ENCODE measurements around the gene C19orf12. TPM values are rescaled to one million over a fixed set of nuclear protein-coding genes. Genes with fewer than 3 reads are reported as not detected.

The C19orf12 gene
- total RNA-seq, 1 donor from 2014 or later, result 45.8 TPM

DNA sequence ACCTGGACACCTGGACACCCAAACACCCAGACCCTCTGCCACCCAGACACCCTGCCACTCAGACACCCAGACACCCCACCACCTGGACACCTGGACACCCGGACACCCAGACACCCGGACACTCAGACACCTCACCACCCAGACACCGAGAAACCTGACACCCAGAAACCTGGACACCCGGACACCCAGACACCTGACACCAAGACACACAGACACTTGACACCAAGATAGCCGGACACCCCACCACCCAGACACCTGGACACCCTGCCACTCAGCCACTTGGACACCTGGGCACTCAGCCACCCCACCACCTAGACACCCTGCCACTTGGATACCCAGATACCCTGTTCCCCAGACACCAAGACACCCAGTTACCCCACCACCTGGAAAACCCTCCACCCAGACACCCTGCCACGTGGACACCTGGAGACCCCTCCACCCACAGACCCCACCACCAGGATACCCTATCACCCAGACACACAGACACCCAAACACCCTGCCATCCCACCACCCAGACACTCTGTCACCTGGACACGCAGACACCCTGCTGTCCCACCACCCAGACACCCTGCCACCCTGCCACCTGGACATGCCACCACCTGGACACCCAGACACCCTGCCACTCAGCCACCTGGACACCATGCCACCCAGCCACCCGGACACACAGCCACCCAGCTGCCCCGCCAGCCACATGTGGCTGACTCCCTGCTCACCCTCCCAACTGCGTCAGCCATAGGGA lies 17.4 kb downstream of the C19orf12 start:
- intact Hi-C loops (cut with micrococcal nuclease), result no loop called here

DNA sequence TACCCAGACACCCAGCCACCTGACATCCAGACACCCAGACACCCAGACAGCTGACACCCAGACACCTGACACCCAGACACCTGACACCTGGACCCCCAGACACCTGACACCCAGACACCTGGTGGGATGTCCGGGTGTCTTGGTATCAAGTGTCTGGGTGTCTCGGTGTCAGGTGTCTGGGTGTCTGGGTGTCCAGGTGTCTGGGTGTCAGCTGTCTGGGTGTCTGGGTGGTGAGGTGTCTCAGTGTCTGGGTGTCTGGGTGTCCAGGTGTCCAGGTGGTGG lies 18.6 kb downstream of the C19orf12 start:
- intact Hi-C loops (cut with micrococcal nuclease), result no loop called here

DNA sequence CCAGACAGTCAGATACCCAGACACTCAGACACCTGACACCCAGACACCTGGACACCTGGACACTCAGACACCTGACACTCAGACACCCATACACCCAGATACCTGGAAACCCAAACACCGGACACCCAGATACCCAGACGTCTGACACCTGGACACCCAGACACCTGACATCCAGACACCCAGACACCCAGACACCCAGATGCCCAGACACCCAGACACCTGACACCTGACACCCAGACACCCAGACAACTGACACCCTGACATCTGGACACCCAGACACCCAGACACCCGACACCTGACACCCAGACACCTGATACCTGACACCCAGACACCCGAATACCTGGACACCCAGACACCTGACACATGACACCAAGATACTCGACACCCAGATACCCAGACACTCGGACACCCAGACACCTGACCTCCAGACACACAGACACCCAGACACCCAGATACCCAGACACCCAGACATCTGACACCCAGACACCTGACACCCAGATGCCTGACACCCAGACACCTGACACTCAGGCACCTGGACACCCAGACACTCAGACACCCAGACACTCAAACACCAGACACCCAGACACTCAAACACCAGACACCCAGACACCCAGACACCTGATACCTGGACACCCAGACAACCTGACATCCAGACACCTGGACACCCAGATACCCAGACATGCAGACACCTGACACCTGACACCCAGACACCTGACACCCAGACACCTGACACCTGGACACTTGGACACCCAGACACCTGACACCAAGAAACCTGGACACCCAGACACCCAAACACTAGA lies 19.1 kb downstream of the C19orf12 start:
- intact Hi-C loops (cut with micrococcal nuclease), result no loop called here

DNA sequence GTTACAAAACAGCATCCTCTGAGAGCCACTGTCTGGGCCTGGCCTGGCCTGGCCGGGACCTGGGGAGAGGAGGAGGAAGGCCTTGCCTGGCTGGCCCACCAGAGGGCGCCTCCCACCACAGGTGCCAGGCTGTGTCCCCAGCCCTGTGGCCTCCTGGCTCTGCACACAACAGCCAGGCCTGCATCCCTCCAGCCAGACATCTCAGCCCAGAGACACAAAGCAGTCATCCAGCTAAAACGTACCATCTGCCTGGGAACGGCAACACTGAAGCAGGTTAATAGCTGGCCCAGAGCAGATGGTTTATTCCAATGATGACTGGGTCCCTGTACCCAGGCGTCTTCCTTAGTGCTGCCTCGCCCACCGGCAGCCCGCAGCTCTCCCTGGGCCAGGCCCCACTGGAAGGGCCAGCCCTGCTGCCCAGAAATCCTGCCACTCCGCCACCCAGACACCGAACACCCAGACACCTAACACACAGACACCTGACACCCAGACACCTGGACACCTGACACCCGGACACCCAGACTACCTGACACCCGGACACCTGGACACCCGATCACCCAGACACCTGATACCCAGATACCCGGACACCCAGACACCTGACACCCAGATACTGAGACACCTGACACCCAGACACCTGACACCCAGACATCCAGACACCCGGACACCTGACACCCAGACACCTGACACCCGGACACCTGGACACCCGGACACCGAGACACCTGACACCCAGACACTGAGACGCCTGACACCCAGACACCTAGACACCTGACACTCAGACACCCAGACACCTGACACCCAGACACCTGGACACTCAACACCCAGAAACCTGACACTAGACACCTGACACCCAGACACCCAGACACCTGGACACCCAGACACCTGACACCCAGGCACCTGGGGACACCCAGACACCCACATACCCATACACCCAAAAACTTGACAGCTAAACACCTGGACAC lies 20.1 kb downstream of the C19orf12 start:
- intact Hi-C loops (cut with micrococcal nuclease), result loop anchor here (1.0 kb wide), 2 partner anchors 21 to 177 kb away; no protein-coding TSS in a partner anchor

DNA sequence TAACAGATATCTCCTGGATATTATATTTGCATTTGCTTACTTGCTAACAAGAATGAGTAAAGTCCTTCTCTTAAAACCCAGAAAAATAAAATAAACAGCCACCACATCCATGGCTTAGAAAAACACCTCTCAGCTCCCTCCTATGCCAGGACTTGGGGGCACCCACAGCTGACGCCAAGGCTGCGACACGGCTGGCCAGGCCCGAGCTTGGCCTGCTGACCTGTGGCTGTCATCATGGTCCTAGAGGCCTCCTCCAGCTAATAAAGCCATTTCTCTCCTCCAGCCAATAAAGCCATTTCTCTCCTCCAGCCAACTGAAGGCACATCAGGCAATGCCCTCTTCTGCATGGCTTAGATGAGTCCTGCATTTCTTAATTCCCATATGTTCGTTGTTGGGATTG lies 20.9 kb downstream of the C19orf12 start:
- intact Hi-C loops (cut with micrococcal nuclease), result loop anchor here (1.0 kb wide), 2 partner anchors 22 to 178 kb away; no protein-coding TSS in a partner anchor

DNA sequence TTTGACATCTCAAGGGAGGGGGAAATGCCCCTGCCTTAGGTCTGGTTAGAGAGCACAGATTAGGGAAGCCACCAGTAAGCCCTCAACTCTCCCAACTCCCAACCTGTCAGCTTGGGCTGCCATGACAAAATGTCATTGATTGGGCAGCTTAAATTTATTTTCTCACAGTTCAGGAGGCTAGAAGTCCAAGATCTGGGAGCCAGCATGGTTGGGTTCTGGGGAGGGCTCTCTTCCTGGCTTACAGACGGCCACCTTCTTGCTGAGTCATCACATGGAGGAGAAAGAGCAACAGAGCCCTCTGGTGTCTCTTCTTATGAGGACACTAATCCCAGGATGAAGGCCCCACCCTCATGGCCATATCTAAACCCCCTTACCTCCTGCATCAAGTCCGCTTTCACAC lies 24.2 kb downstream of the C19orf12 start:
- intact Hi-C loops (cut with micrococcal nuclease), result loop anchor here (1.0 to 2.0 kb wide), 4 partner anchors 18 to 81 kb away; partner anchors contain the start of gene PLEKHF1

DNA sequence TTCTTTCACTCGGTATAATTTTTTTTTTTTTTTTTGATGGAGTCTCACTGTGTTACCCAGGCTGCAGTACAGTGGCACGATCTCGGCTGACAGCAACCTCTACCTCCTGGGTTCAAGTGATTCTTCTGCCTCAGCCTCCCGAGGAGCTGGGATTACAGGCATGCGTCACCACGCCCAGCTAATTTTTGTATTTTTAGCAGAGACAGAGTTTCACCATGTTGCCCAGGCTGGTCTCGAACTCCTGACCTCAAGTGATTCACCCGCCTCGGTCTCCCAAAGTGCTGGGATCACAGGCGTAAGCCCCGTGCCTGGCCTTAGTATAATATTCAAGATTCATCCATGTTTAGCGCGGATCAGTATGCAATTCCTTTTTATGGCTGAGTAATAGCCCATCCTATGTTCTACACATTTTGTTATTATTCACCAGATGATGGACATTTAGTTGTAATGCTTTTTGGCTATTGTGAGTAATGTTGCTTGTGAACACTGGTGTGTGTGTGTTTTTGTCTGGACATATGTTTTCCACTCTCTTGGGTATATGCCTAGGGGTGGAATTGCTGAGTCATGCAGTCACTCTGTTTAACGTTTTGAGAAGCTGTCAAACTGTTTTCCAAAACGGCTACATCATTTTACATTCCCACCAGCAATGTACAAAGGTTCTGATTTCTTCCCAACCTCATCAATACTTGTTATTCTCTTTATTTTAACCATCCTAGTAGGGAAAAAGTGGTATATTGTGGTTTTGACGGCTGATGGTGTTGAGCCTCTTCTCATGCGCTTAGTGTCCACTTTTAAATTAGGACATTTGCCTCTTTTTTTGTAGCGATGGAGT lies 26.9 kb downstream of the C19orf12 start:
- intact Hi-C loops (cut with micrococcal nuclease), result no loop called here

DNA sequence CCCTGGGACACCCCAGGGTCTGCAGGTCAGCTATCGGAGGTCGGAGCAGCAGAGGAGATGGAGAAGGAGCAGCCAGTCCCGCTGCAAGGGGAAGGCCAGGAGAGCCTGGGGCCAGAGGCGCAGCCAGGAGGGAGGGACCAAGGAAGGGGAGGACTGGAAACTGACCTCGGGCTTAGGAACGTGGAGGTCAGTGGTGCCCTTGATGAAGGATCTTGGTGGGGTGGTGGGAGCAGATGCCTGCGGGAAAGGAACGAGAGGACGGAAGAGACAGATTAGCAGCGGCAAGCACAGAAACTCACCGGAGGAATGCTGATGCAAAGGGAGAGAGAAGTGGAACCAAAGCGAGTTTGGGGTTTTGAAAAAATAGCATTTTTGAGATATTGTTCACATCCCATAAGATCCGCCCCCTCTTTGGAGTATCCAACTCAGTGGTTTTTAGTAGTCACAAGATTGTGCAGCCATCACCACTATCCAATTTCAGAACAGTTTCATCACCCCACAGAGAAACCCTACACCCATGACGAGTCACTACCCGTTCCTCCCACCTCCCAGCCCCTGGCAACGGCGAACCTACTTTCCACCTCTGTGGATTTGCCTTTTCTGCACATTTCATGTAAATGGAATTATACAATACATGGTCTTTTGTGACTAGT lies 27.7 kb downstream of the C19orf12 start:
- intact Hi-C loops (cut with micrococcal nuclease), result no loop called here

DNA sequence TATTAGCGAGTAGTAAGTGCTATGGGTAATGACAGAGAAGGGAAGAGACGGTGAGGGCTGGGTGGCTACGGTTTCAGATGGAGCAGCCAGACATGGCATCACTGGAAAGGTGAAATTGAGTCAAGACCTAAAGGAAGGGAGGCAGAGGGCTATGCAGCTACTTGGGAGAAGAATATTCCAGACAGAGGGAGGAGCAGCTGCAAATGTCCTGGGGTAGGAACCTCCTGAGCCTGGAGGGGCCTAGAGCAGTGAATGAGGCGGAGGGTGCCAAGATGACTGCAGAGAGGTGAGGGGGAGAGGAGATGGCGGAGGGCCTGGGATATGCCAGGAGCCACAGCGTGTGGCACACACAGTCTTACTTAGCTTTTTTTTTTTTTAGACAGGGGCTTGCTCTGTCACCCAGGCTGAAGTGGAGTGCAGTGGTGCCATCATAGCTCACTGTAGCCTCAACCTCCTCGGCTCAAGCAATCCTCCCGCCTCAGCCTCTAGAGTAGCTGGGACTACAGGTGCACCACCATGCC lies 28.7 kb downstream of the C19orf12 start:
- intact Hi-C loops (cut with micrococcal nuclease), result no loop called here

DNA sequence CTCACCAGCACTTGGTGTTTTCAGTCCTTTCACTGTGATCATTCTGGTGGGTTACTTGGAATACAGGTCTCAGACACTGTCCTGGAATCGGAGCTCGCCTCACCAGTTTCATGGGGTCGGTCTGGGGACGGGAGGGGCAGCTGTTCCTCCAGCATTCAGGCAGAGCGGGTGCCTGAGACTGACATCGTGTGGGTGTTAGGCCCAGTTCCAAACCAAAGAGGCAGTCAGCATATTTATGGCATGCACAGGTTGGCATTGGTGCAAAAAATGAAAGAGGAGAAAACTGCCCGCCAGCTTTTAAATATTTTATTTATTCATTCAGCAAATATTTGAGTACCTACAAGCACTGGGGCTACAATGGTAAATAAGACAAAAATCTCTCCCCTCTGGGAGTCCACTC lies 29.7 kb downstream of the C19orf12 start:
- intact Hi-C loops (cut with micrococcal nuclease), result no loop called here

DNA sequence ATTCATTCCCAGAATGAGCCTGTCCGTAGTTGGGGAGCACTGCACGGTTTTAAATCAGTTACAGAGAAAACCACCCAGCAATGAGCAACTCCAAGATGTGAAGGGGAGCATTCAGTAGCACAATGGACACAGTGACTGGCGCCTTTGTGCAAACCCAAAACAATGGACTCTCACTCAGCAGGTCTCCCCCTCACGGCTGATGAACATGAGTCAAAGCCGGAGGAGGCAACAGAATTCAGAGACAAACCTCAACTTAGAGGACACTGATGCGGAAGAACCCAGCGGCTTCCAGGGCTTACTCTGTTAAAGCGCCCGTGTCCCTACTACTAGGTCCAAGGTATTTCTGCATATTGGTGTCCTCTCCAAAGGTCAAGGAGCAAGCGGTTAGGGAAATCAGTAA lies 32.1 kb downstream of the C19orf12 start:
- intact Hi-C loops (cut with micrococcal nuclease), result no loop called here

DNA sequence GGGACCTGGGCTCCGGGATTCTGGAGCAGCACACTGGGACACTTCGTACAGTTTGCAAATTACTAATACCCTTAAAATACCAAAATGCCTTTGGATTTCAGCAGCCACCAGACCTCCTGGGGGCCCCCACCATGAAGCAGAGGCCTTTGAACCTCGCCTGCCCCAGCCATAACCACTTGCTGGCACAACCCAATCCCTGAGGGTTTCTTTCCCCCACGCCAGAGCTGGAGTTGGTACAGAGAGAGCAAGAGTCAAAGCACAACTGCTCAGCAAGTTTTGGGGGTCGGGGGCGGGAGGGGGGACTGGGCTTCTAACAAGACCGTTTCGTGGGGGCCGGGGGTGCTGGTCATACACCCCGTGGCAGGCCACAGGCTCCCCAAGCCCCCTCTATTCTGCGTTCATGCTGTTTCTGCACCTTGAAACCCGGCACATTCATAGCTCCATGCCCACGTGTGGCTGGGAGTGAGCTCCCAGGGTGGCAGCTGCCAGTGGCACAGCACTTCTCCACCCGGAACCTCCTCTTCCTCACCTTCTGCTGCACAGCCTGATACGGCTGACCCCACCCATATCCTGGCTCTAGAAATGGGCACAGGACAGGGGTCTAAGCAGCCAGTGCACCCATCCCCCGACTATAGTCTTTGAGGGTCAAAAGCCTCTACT lies 32.7 kb downstream of the C19orf12 start:
- intact Hi-C loops (cut with micrococcal nuclease), result no loop called here

DNA sequence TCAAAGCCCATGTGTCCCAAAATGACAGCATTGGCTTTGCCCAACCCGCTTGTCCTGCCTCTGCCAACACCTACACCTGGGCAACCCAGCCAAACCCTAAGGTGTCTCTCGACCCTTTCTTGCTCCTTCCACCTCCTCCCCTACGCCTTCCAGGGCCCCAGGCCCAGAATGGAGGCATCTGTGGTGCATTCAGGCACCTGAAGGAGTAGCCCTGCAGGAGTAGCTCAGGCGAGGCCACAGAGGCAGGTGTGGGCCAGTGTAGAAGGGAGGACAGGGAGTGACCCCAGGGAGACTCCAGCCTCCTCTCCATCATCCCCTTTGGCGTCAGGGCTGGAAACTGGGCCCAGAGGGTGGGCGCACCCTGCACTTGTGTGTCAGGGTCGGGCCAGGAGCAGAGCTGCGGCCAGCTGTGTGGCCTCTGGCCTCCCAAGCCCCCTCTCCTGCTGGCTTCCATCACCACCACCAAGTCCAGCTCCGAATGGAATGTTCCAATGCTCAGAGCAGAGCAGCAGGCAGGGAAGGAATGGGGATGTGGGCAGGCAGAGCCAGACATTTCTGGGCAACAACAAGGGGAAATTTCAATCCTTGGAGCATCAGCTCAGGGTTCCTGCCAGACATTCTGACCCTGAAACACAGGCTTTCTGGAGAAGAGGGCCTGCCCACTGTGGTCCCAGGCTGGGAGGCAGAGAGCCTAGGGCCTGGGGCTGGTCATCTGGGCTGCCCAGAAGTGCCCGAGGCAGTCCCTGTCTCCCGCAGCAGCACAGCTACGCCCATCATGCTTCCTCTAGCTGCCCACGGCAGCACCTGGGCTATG lies 33.4 kb downstream of the C19orf12 start:
- intact Hi-C loops (cut with micrococcal nuclease), result no loop called here

DNA sequence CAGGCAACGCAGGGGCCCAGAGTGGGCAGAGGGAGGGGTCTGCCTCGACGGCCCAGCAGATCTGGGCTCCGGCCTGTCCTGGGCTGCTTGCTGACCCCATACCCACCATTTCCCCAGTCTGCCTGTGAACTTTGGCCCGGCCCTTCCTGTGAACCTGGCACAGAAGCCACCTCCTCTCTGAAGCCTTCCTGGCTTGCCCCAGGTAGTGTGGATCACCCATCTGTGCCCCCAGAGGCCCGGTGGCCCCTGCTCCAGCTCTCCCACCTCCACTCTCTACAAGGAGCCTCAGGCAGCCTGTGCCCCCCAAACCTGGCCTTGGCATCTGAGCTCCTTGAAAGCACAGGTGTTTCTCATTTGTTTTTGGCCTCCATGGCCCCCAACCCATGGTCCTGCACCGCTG lies 34.1 kb downstream of the C19orf12 start:
- intact Hi-C loops (cut with micrococcal nuclease), result loop anchor here (1.0 kb wide), 1 partner anchor 10 kb away; no protein-coding TSS in a partner anchor

DNA sequence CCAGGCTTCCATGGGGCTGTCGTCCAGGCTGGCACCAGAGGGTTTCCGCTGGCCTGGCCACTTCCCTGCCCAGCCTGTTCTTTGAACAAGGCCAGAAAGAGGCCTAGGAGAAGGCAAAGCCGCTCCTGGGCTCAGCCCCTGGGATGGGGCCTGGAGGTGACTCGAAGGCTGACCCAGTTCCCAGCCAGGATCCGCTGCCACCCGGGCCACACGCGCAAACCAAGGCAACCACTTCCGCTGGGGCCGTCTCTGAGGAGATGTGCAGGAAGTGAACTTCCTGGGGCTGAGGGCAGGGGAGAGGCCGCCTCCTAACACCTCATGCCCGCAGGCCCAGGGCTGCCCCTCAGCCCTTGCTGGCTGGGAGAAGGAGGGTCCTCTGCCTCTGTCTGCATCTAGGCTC lies 34.6 kb downstream of the C19orf12 start:
- intact Hi-C loops (cut with micrococcal nuclease), result loop anchor here (1.0 kb wide), 1 partner anchor 9 kb away; no protein-coding TSS in a partner anchor

DNA sequence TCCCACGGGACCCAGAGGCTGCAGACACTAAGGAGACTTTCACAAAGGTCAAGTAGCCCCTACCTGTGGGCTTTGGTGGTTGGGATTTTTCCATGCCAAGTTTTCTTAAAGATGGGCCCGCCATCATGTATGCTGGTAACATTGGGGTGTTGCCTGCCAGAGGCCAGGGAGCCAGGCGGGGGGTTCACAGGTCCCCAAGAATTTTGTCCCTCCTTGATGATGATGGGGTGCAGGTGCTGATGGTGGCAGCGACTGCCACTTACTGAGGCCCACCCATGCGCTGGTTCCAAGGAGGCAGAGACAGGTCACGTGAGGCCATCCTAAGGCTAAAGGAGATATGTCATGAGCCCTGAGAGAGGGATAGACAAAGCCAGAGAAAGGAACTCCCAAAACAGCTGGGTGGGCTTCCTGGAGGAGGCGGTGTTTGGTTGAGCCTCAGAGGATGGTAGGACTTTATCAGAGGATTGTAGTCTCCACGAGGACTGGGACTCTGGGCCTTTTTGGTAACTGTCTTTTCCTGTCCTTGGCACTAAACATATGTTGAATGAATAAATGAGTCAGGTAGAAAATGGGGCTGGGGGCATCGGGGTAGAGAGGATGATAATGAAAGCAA lies 35.4 kb downstream of the C19orf12 start:
- intact Hi-C loops (cut with micrococcal nuclease), result loop anchor here (1.0 kb wide), 1 partner anchor 8 kb away; no protein-coding TSS in a partner anchor

DNA sequence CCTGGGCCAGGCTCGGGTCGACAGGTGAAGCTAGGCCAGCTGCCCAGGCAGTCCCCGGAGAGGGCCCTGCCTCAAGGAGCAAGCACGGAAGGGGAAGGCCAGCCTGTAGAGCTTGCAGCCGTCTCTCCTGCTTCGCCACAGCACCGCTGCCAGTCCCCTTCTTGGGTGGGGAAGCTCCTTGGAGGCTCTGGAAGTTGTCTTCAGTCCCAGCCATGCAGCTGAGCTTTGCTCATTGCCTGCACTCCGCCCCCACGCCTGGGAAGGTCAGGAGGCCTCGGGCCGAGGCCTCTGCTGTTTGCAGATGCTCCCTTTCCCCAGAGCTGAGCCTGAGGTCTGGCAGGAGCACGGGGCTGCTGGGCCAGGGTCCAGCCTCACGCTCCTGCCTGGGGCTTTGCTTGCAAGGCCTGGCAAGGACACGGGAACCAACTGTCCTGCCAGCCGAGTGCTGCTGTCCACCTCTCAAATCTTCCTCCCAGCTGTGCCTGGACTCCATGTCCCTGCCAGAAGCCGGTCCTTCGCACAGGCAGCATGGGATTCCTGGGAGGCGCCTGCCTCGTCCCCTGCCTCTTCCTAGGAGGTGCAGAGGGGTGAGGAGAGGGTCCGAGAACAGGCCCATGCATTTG lies 36.5 kb downstream of the C19orf12 start:
- intact Hi-C loops (cut with micrococcal nuclease), result no loop called here

Measured in T-helper 2 cell treated with Interferon-gamma antibody and Interleukin-4, amounts not matched to agents 100 ng/mL and 5 ng/mL, for 36 hours (primary cell).